B cell (primary cell): ENCODE data around the gene EHD4. TPM values are rescaled to one million over a fixed set of nuclear protein-coding genes. Genes with fewer than 3 reads are reported as not detected.

Experiments used
- ATAC-seq: fragments of 200-7000 bp; cut with Tn5 transposase; one replicate; pipeline ENCODE4 v1.10.0; 2021; ENCODE audit warnings: low read depth, mild to moderate bottlenecking, moderate number of reproducible peaks, moderate library complexity
- CTCF ChIA-PET: fragments of 350-600 bp; sonication (Branson Sonifier 250); formaldehyde crosslinking; loops from one replicate; lab custom pipeline; 2021; ENCODE audit warnings: antibody characterized with exemption, inconsistent platforms; lab: Charles Lee
- POLR2A ChIA-PET: fragments of 350-600 bp; sonication (Branson Sonifier 250); formaldehyde crosslinking; loops from one replicate; lab custom pipeline; 2021; ENCODE audit warnings: antibody characterized with exemption; lab: Charles Lee
- DNase-seq: peaks from one replicate; pipeline ENCODE4 v3.0.0; 2013
- H2AFZ ChIP-seq: 2 replicates; pipeline ENCODE4 v1.6.1; 2012; ENCODE audit warnings: mild to moderate bottlenecking, low read depth, low read length; ENCODE audit not compliant: insufficient read depth, poor library complexity, severe bottlenecking
- H3K27ac ChIP-seq, 2 donors: 1 replicate in 1 of 2; 2 replicates in 1 of 2; pipeline ENCODE4 v1.5.1; 2012 to 2013; ENCODE audit warnings: low read length in 2 of 2, mild to moderate bottlenecking in 2 of 2, moderate library complexity in 1 of 2
- H3K27me3 ChIP-seq, 4 experiments: fragments of 200-600 bp in 1 of 4; sonication (generic) in 1 of 4; replicated peaks in 1 of 4; 1 replicate in 2 of 4; 2 replicates in 2 of 4; pipeline versions ENCODE4 v1.6.1 to v1.7.0; 2013 to 2016; ENCODE audit warnings: low read length in 3 of 4, mild to moderate bottlenecking in 2 of 4, mixed read lengths in 1 of 4, moderate library complexity in 1 of 4; ENCODE audit not compliant: insufficient read depth in 4 of 4, control insufficient read depth in 3 of 4; ENCODE audit errors: control extremely low read depth in 1 of 4
- H3K36me3 ChIP-seq, 2 experiments: replicated peaks in 1 of 2; 1 replicate in 1 of 2; 2 replicates in 1 of 2; pipeline versions ENCODE4 v1.6.1 to v1.7.1; 2013; ENCODE audit warnings: low read length in 1 of 2; ENCODE audit not compliant: insufficient read depth in 2 of 2, control insufficient read depth in 1 of 2; ENCODE audit errors: control extremely low read depth in 1 of 2, extremely low read depth in 1 of 2
- H3K4me1 ChIP-seq, 2 donors: fragments of 200-600 bp in 1 of 2; sonication (generic) in 1 of 2; 1 replicate in 1 of 2; 2 replicates in 1 of 2; pipeline versions ENCODE4 v1.5.1 to v1.6.1; 2013 to 2017; ENCODE audit warnings: low read length in 2 of 2; ENCODE audit not compliant: control insufficient read depth in 2 of 2, insufficient read depth in 2 of 2
- H3K4me2 ChIP-seq: replicated peaks from 2 replicates; pipeline ENCODE3; 2012; ENCODE audit warnings: mild to moderate bottlenecking, low read depth, low read length; ENCODE audit not compliant: poor library complexity, severe bottlenecking
- H3K4me3 ChIP-seq, 5 experiments: fragments of 200-600 bp in 1 of 5; sonication (generic) in 1 of 5; 1 replicate in 3 of 5; 2 replicates in 2 of 5; pipeline versions ENCODE4 v1.5.1 to v1.7.0; 2011 to 2016; ENCODE audit warnings: low read length in 4 of 5, mild to moderate bottlenecking in 4 of 5, low read depth in 2 of 5, control low read depth in 1 of 5, moderate library complexity in 1 of 5; ENCODE audit not compliant: insufficient read depth in 1 of 5; ENCODE audit errors: control extremely low read depth in 1 of 5, extremely low read depth in 1 of 5
- H3K79me2 ChIP-seq: fragments of 200-600 bp; sonication (generic); one replicate; pipeline ENCODE4 v1.6.0; 2016; ENCODE audit warnings: low read length; ENCODE audit not compliant: control insufficient read depth, insufficient read depth
- H3K9ac ChIP-seq: fragments of 200-600 bp; sonication (generic); 2 replicates; pipeline ENCODE4 v1.6.1; 2017; ENCODE audit warnings: mild to moderate bottlenecking, low read length, moderate library complexity
- H3K9me3 ChIP-seq, 3 donors: one replicate each; pipeline versions ENCODE4 v1.6.1 to v1.7.1; 2013; ENCODE audit warnings: low read length in 2 of 3; ENCODE audit not compliant: control insufficient read depth in 2 of 3, insufficient read depth in 1 of 3; ENCODE audit errors: control extremely low read depth in 1 of 3
- H4K20me1 ChIP-seq: 2 replicates; pipeline ENCODE4 v1.6.0; 2012; ENCODE audit warnings: mild to moderate bottlenecking, low read length; ENCODE audit not compliant: insufficient read depth, control insufficient read depth, poor library complexity, severe bottlenecking
- H3K27ac Mint-ChIP-seq: one replicate; pipeline ENCODE4 v1.8.0; 2021; ENCODE audit warnings: mixed read lengths
- H3K27me3 Mint-ChIP-seq: one replicate; pipeline ENCODE4 v1.8.0; 2021; ENCODE audit warnings: mixed read lengths
- H3K4me1 Mint-ChIP-seq: one replicate; pipeline ENCODE4 v1.8.0; 2021; ENCODE audit warnings: mixed read lengths
- H3K4me3 Mint-ChIP-seq: one replicate; pipeline ENCODE4 v1.8.0; 2021; ENCODE audit warnings: mixed read lengths
- H3K9me3 Mint-ChIP-seq: one replicate; pipeline ENCODE4 v1.8.0; 2022; ENCODE audit warnings: mixed read lengths; ENCODE audit not compliant: insufficient read depth
- EZH2 ChIP-seq: IDR thresholded peaks from 2 replicates; pipeline ENCODE4 v1.6.1; 2012; ENCODE audit warnings: borderline replicate concordance, low read depth, mild to moderate bottlenecking, moderate library complexity, low read length; ENCODE audit not compliant: insufficient read depth, poor library complexity, severe bottlenecking
- WGBS: methylation state at CpG from one replicate; pipeline ENCODE4 v1.1.5; 2013; ENCODE audit warnings: missing lambda C conversion rate; ENCODE audit not compliant: insufficient coverage; 5-methylcytosine and 5-hydroxymethylcytosine counted together
- intact Hi-C: fragments of 100-400 bp; cut with micrococcal nuclease; formaldehyde crosslinking; loops from one replicate; pipeline ENCODE4 v1.10.0; 2022
- polyA plus RNA-seq: library from polyadenylated mRNA; depleted of rRNA; stranded (reverse); fragments of >200 nt; gene quantifications from 2 replicates; pipeline ENCODE4 v1.2.3, GENCODE V29; 2012
- total RNA-seq, 2 donors: library from RNA; stranded (reverse); fragments of 120-200 nt in 1 of 2; gene quantifications; 1 replicate in 1 of 2; 2 replicates in 1 of 2; pipeline versions ENCODE4 v1.2.3 to v1.2.4, GENCODE V29; 2013 to 2022
- TF ChIP-seq, protein P1 (sequence below): fragments of 200-600 bp; IDR thresholded peaks from one replicate; pipeline ENCODE4 v1.8.0; 2022; ENCODE audit warnings: antibody characterized with exemption, mild to moderate bottlenecking

EHD4 gene
- total and polyA plus RNA-seq, 2 donors (not counting 1 experiment from before 2014, with no cell fraction given) = 3.1 to 12.7 TPM

DNA sequence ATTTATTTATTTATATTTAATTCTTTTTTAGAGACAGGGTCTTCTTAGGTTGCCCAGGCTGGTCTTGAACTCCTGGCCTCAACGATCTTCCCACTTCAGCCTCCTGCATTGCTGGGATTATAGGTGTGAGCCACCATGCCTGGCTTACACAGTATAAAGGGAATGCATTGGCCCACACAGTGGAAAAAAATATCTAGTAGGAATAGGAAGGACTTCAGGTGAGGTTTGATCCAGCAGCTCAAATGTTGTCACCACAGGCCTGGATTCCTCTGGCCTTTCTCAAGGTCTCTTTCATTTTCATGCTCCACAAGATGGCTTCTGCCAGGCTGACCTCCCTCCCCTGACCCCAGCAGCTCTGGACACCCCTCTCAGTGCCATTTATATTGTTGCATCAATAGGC is 76.4 kb downstream of the EHD4 start:
- CTCF ChIA-PET = interaction anchor here (0.8 to 11.0 kb wide), 7 partner anchors 7 to 123 kb away, joined by 3 to 81 read pairs (median 5); partner anchors contain the start of gene MAPKBP1
- TF ChIP-seq, protein P1, sequence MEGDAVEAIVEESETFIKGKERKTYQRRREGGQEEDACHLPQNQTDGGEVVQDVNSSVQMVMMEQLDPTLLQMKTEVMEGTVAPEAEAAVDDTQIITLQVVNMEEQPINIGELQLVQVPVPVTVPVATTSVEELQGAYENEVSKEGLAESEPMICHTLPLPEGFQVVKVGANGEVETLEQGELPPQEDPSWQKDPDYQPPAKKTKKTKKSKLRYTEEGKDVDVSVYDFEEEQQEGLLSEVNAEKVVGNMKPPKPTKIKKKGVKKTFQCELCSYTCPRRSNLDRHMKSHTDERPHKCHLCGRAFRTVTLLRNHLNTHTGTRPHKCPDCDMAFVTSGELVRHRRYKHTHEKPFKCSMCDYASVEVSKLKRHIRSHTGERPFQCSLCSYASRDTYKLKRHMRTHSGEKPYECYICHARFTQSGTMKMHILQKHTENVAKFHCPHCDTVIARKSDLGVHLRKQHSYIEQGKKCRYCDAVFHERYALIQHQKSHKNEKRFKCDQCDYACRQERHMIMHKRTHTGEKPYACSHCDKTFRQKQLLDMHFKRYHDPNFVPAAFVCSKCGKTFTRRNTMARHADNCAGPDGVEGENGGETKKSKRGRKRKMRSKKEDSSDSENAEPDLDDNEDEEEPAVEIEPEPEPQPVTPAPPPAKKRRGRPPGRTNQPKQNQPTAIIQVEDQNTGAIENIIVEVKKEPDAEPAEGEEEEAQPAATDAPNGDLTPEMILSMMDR = no peak
- H3K4me1 Mint-ChIP-seq = peaks cover 38% of the 10 kb centered on the region

DNA sequence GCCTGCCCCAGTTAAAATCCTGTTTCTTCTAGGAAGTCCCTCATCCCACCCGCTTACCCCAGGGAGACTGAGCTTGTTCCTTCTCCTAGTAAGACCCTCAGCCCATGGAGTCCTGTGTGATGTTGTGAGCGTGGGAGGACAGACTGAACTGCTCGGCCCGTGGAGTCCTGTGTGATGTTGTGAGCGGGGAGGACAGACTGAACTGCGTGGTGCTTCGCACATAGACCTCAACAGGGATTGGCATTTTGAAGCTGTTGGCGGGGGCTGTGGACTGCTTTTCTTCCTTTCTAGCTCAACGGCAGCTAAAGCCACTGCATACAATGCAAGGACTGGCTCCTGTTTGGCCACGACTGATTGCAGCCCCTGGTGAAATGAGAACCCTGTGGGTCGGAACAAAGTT is 76.9 kb downstream of the EHD4 start:
- peaks cover 2% of the 10 kb centered on the region in 2 experiments for H3K36me3 ChIP-seq
- H3K4me1 ChIP-seq = peaks cover 37 to 41% of the 10 kb centered on the region in 2 donors
- peak overlapping the region; percentile 71 to 80 for H3K27ac ChIP-seq
- H3K4me3 ChIP-seq = no peak overlapping the region
- WGBS = 100% methylated on average over 8 of the region's 11 CpGs
- Mint-ChIP-seq H3K27me3 (no peaks in the 10 kb centered on the region), H3K4me3 (peak overlapping the region; percentile 84), H3K27ac (peak overlapping the region; percentile 97), H3K9me3 (no peaks in the 10 kb centered on the region), H3K4me1 (peaks cover 40% of the 10 kb centered on the region)
- peak overlapping the region; percentile 70 for H2AFZ ChIP-seq
- H3K79me2 ChIP-seq = peaks cover 4% of the 10 kb centered on the region
- peak overlapping the region; percentile 49 for H3K9ac ChIP-seq
- no peaks in the 10 kb centered on the region for H3K27me3 ChIP-seq
- intact Hi-C loops = loop anchor here (2.0 to 10.0 kb wide), 3 partner anchors 75 to 991 kb away; partner anchors contain the start of gene MAPKBP1
- CTCF ChIA-PET = interaction anchor here (0.8 to 11.0 kb wide), 8 partner anchors 7 to 122 kb away, joined by 3 to 81 read pairs (median 6); partner anchors contain the start of gene MAPKBP1
- DNase-seq (no peak), ATAC-seq (no peak)
- POLR2A ChIA-PET = interaction anchor here (1.5 to 1.7 kb wide), 3 partner anchors 9 to 121 kb away, joined by 4 to 7 read pairs (median 6); partner anchors contain the start of gene MAPKBP1
- peak overlapping the region; percentile 77 for H3K4me2 ChIP-seq
- TF ChIP-seq, protein P1 = no peak
- TF ChIP-seq EZH2 = no peak
- H4K20me1 ChIP-seq = no peaks in the 10 kb centered on the region
- peaks cover 0 to 9% (median 2%) of the 10 kb centered on the region in 3 donors for H3K9me3 ChIP-seq

More for the DNA sequence above, 76.4 kb downstream of the EHD4 start:
- Histone ChIP-seq H3K79me2 (peaks cover 4% of the 10 kb centered on the region), H3K4me1 (peaks cover 37 to 41% of the 10 kb centered on the region in 2 donors), H3K27ac (peak overlapping the region; percentile 13 to 80), H3K4me3 (no peak overlapping the region), H3K4me2 (no peak overlapping the region), H3K36me3 (peaks cover 2% of the 10 kb centered on the region in 2 experiments), H3K27me3 (no peaks in the 10 kb centered on the region), H4K20me1 (no peaks in the 10 kb centered on the region), H3K9ac (no peak overlapping the region), H3K9me3 (peaks cover 0 to 9% (median 2%) of the 10 kb centered on the region in 3 donors), H2AFZ (no peak overlapping the region)
- WGBS = no CpG with 5 or more reads among the region's 1 CpG
- intact Hi-C loops = loop anchor here (2.0 to 10.0 kb wide), 3 partner anchors 75 to 991 kb away; partner anchors contain the start of gene MAPKBP1
- peak overlapping the region; percentile 84 for H3K27ac Mint-ChIP-seq
- no peaks in the 10 kb centered on the region for H3K27me3 Mint-ChIP-seq
- H3K4me3 Mint-ChIP-seq = no peak overlapping the region
- H3K9me3 Mint-ChIP-seq = no peaks in the 10 kb centered on the region
- ATAC-seq (no peak), DNase-seq (no peak)
- POLR2A ChIA-PET = interaction anchor here (1.6 to 1.7 kb wide), 2 partner anchors 69 to 122 kb away, joined by 4 to 6 read pairs; partner anchors contain the start of gene MAPKBP1
